GM18508 (cell line): ENCODE data around the gene COX8A.

ENCODE experiments used
- ATAC-seq: cut with Tn5 transposase; IDR thresholded peaks from one replicate; pipeline ENCODE4 v1.9.1; 2021; ENCODE audit warnings: moderate number of reproducible peaks; ENCODE audit not compliant: insufficient read depth, unreplicated experiment

COX8A gene

GRCh38 chr11:64018310-64018709 lies 43.9 kb downstream of the COX8A start:
- ATAC-seq = no peak

- no peak for ATAC-seq
Observed at GRCh38 chr11:64019106-64020037, 45.0 kb downstream of the COX8A start.

- ATAC-seq = no peak
Observed at GRCh38 chr11:64020976-64021756, 46.7 kb downstream of the COX8A start.

- no peak for ATAC-seq
Observed at GRCh38 chr11:64021757-64022093, 47.3 kb downstream of the COX8A start.

- ATAC-seq = no peak
Observed at GRCh38 chr11:64022125-64022784, 47.8 kb downstream of the COX8A start.

GRCh38 chr11:64023712-64024710 lies 49.6 kb downstream of the COX8A start:
- no peak for ATAC-seq

GRCh38 chr11:64025205-64025604 lies 50.8 kb downstream of the COX8A start:
- ATAC-seq = no peak
